NB4 (cell line): Measurements from ENCODE around the gene LPO.

ENCODE experiments used
- CTCF ChIP-seq: IDR thresholded peaks from one replicate; pipeline ENCODE4 v1.5.1; 2012; ENCODE audit warnings: low read depth, low read length
- MAX ChIP-seq: IDR thresholded peaks from 2 replicates; pipeline ENCODE4 v1.6.1; 2011; ENCODE audit warnings: low read depth, low read length
- POLR2A ChIP-seq: IDR thresholded peaks from 2 replicates; pipeline ENCODE4 v1.6.1; 2011; ENCODE audit warnings: mild to moderate bottlenecking; ENCODE audit not compliant: insufficient read length; ENCODE audit errors: extremely low read depth

GRCh38 chr17:58267347-58268324 lies 29.3 kb downstream of the LPO start:
- TF ChIP-seq POLR2A (peak; percentile 87), CTCF (no peak), MAX (no peak)
